ENCODE results near the gene ZNF471. TPM values are rescaled to one million over a fixed set of nuclear protein-coding genes. Genes with fewer than 3 reads are reported as not detected.

The ZNF471 gene
- total and polyA plus RNA-seq, 10 of the 15 experiments (the other 5 are each of a cell fraction or from before 2014, with no cell fraction given), result 0.03 TPM; not detected in 9

DNA sequence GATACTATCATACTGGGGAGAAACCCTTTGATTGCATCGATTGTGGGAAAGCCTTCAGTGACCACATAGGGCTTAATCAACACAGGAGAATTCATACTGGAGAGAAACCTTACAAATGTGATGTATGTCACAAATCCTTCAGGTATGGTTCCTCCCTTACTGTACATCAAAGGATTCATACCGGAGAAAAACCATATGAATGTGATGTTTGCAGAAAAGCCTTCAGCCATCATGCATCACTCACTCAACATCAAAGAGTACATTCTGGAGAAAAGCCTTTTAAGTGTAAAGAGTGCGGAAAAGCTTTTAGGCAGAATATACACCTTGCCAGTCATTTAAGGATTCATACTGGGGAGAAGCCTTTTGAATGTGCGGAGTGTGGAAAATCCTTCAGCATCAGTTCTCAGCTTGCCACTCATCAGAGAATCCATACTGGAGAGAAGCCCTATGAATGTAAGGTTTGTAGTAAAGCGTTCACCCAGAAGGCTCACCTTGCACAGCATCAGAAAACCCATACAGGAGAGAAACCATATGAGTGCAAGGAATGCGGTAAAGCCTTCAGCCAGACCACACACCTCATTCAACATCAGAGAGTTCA lies 46.7 kb downstream of the ZNF471 start:
- POLR2A ChIA-PET, result no interaction called here
- Histone ChIP-seq H3K27me3 (replicated peaks in 1 of 2; ENCODE audit: control insufficient read depth in 2 of 2, insufficient read depth in 2 of 2, low read length in 1 of 2) (no peaks in the 10 kb centered on the region), H4K20me1 (ENCODE audit: control insufficient read depth, insufficient read depth) (no peaks in the 10 kb centered on the region), H3K79me2 (ENCODE audit: control insufficient read depth, insufficient read depth, low read length) (no peaks in the 10 kb centered on the region), H3K4me2 (ENCODE audit: control insufficient read depth, insufficient read depth) (no peak overlapping the region), H3K4me3 (no peak overlapping the region), H3K9me3 (replicated peaks; ENCODE audit: control insufficient read depth, insufficient read depth, low read length) (peaks cover 1% of the 10 kb centered on the region; the same call in 1 of the 3 replicates), H2AFZ (ENCODE audit: control insufficient read depth, low read depth, low read length) (no peak overlapping the region), H3K36me3 (ENCODE audit: control insufficient read depth in 2 of 2, insufficient read depth in 2 of 2, low read length in 1 of 2) (no peaks in the 10 kb centered on the region), H3K27ac (ENCODE audit: control insufficient read depth, insufficient read depth) (no peak overlapping the region), H3K4me1 (ENCODE audit: control insufficient read depth, insufficient read depth, low read length) (no peaks in the 10 kb centered on the region), H3K9ac (ENCODE audit: control insufficient read depth, insufficient read depth, low read length) (no peak overlapping the region)
- SMC1A ChIA-PET (ENCODE audit: uncharacterized antibody, unreplicated experiment), result no interaction called here
- no peak for TF ChIP-seq RAD21 (IDR thresholded peaks at IDR 0.05; ENCODE audit: insufficient read depth, low read depth, low read length)
- TF ChIP-seq PAX5 (IDR thresholded peaks at IDR 0.05; ENCODE audit: borderline replicate concordance, low read depth, low read length), result no peak
- FAIRE-seq (no peak), ATAC-seq (no peak), DNase-seq (ENCODE audit: low read depth, low spot score) (no peak)
- RAD21 ChIA-PET (ENCODE audit: unreplicated experiment), result no interaction called here
- intact Hi-C loops (cut with micrococcal nuclease; ENCODE audit: unreplicated experiment) (no loop called here), in situ Hi-C loops (cut with MboI) (no loop called here)
- CTCF ChIA-PET, result no interaction called here
- BruUV-seq (replicated peaks), result no TSS peak
- 39% methylated on average over 6 of the region's 6 CpGs for WGBS (ENCODE audit: insufficient coverage, insufficient replicate concordance, low lambda C conversion rate, missing lambda C conversion rate)

DNA sequence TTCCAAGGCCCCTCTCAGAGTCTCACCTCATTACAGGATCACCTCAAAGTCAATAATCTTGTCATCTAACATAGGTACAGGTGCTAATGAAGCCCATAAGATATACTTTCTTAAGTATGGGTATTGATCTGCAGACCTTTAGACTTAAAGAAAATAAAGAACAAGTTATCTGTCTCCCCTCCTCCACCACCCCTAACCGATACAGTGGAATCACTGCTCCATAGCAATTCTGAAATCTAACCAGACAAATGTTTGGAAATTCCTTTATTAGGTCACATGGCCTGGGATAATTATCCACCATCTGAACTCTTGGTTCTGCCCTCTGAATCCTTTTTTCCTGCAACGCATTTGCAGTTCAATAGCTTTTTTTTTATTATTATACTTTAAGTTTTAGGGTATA lies 55.1 kb downstream of the ZNF471 start:
- CTCF ChIA-PET, result no interaction called here
- POLR2A ChIA-PET, result no interaction called here
- H3K4me1 ChIP-seq (ENCODE audit: control insufficient read depth, insufficient read depth, low read length), result no peaks in the 10 kb centered on the region
- no peak overlapping the region for H3K9ac ChIP-seq (ENCODE audit: control insufficient read depth, insufficient read depth, low read length)
- H3K4me3 ChIP-seq, result no peak overlapping the region
- BruUV-seq (replicated peaks), result no TSS peak
- no peak overlapping the region for H3K4me2 ChIP-seq (ENCODE audit: control insufficient read depth, insufficient read depth)
- 82% methylated on average over 2 of the region's 2 CpGs for WGBS (ENCODE audit: insufficient coverage, insufficient replicate concordance, low lambda C conversion rate, missing lambda C conversion rate)
- H3K36me3 ChIP-seq (ENCODE audit: control insufficient read depth in 2 of 2, insufficient read depth in 2 of 2, low read length in 1 of 2), result no peaks in the 10 kb centered on the region
- no peak for FAIRE-seq
- no peaks in the 10 kb centered on the region for H3K79me2 ChIP-seq (ENCODE audit: control insufficient read depth, insufficient read depth, low read length)
- in situ Hi-C loops (cut with MboI), result no loop called here
- H3K27me3 ChIP-seq (replicated peaks in 1 of 2; ENCODE audit: control insufficient read depth in 2 of 2, insufficient read depth in 2 of 2, low read length in 1 of 2), result no peaks in the 10 kb centered on the region
- H2AFZ ChIP-seq (ENCODE audit: control insufficient read depth, low read depth, low read length), result no peak overlapping the region
- intact Hi-C loops (cut with micrococcal nuclease; ENCODE audit: unreplicated experiment), result no loop called here
- ATAC-seq, result no peak
- H3K9me3 ChIP-seq (replicated peaks; ENCODE audit: control insufficient read depth, insufficient read depth, low read length), result peaks cover 2% of the 10 kb centered on the region; the same call in 2 of the 3 replicates
- no peaks in the 10 kb centered on the region for H4K20me1 ChIP-seq (ENCODE audit: control insufficient read depth, insufficient read depth)
- DNase-seq (ENCODE audit: low read depth, low spot score), result no peak
- SMC1A ChIA-PET (ENCODE audit: uncharacterized antibody, unreplicated experiment), result no interaction called here
- H3K27ac ChIP-seq (ENCODE audit: control insufficient read depth, insufficient read depth), result no peak overlapping the region
- RAD21 ChIA-PET (ENCODE audit: unreplicated experiment), result no interaction called here
- TF ChIP-seq BRCA1 (IDR thresholded peaks at IDR 0.05; ENCODE audit: low read depth, low read length), result no peak
- no peak for TF ChIP-seq DPF2 (IDR thresholded peaks at IDR 0.05)
- no peak for TF ChIP-seq ZNF274 (IDR thresholded peaks at IDR 0.05; ENCODE audit: insufficient read depth, insufficient read length)
- no peak for TF ChIP-seq EGR1 (IDR thresholded peaks at IDR 0.05; ENCODE audit: borderline replicate concordance in 1 of 2, low read depth in 2 of 2, low read length in 2 of 2)
- no peak for TF ChIP-seq SUPT20H (IDR thresholded peaks at IDR 0.05; ENCODE audit: borderline replicate concordance, control insufficient read depth, low read depth, low read length)
- TF ChIP-seq, protein P1, sequence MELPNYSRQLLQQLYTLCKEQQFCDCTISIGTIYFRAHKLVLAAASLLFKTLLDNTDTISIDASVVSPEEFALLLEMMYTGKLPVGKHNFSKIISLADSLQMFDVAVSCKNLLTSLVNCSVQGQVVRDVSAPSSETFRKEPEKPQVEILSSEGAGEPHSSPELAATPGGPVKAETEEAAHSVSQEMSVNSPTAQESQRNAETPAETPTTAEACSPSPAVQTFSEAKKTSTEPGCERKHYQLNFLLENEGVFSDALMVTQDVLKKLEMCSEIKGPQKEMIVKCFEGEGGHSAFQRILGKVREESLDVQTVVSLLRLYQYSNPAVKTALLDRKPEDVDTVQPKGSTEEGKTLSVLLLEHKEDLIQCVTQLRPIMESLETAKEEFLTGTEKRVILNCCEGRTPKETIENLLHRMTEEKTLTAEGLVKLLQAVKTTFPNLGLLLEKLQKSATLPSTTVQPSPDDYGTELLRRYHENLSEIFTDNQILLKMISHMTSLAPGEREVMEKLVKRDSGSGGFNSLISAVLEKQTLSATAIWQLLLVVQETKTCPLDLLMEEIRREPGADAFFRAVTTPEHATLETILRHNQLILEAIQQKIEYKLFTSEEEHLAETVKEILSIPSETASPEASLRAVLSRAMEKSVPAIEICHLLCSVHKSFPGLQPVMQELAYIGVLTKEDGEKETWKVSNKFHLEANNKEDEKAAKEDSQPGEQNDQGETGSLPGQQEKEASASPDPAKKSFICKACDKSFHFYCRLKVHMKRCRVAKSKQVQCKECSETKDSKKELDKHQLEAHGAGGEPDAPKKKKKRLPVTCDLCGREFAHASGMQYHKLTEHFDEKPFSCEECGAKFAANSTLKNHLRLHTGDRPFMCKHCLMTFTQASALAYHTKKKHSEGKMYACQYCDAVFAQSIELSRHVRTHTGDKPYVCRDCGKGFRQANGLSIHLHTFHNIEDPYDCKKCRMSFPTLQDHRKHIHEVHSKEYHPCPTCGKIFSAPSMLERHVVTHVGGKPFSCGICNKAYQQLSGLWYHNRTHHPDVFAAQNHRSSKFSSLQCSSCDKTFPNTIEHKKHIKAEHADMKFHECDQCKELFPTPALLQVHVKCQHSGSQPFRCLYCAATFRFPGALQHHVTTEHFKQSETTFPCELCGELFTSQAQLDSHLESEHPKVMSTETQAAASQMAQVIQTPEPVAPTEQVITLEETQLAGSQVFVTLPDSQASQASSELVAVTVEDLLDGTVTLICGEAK (IDR thresholded peaks at IDR 0.05; ENCODE audit: borderline replicate concordance), result no peak
- TF ChIP-seq MYC (IDR thresholded peaks at IDR 0.05; ENCODE audit: insufficient read depth, insufficient read length, insufficient replicate concordance, low read length, severe bottlenecking), result no peak
- TF ChIP-seq, protein P2, sequence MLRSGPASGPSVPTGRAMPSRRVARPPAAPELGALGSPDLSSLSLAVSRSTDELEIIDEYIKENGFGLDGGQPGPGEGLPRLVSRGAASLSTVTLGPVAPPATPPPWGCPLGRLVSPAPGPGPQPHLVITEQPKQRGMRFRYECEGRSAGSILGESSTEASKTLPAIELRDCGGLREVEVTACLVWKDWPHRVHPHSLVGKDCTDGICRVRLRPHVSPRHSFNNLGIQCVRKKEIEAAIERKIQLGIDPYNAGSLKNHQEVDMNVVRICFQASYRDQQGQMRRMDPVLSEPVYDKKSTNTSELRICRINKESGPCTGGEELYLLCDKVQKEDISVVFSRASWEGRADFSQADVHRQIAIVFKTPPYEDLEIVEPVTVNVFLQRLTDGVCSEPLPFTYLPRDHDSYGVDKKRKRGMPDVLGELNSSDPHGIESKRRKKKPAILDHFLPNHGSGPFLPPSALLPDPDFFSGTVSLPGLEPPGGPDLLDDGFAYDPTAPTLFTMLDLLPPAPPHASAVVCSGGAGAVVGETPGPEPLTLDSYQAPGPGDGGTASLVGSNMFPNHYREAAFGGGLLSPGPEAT (IDR thresholded peaks at IDR 0.05; ENCODE audit: low read depth), result no peak
- no peak for TF ChIP-seq TCF7 (IDR thresholded peaks at IDR 0.05; ENCODE audit: borderline replicate concordance)
- TF ChIP-seq MEF2B (IDR thresholded peaks at IDR 0.05; ENCODE audit: partially characterized antibody, poor library complexity, severe bottlenecking), result no peak

Measured in GM12878 (cell line).